ENCODE data around the gene SYTL5.

SYTL5 gene

GRCh38 chrX:38082309-38082708, 76.0 kb downstream of the SYTL5 start:
- H3K4me3 ChIP-seq (ENCODE audit: low read depth, low read length), result no peak overlapping the region
- no peak for DNase-seq (ENCODE audit: low read depth)

- DNase-seq (ENCODE audit: low read depth), result no peak
- H3K4me3 ChIP-seq (ENCODE audit: low read depth, low read length), result no peak overlapping the region
Observed at GRCh38 chrX:38085813-38086212, 79.5 kb downstream of the SYTL5 start.

GRCh38 chrX:38086451-38087215, 80.3 kb downstream of the SYTL5 start:
- no peak for DNase-seq (ENCODE audit: low read depth)
- no peak overlapping the region for H3K4me3 ChIP-seq (ENCODE audit: low read depth, low read length)

GRCh38 chrX:38087594-38087993, 81.2 kb downstream of the SYTL5 start:
- no peak for DNase-seq (ENCODE audit: low read depth)

GRCh38 chrX:38089173-38089982, 83.0 kb downstream of the SYTL5 start:
- no peak for DNase-seq (ENCODE audit: low read depth)
- H3K4me3 ChIP-seq (ENCODE audit: low read depth, low read length), result no peak overlapping the region

More at GRCh38 chrX:38087594-38087993, 81.2 kb downstream of the SYTL5 start:
- no peak overlapping the region for H3K4me3 ChIP-seq (ENCODE audit: low read depth, low read length)

GRCh38 chrX:38095971-38096529, 89.7 kb downstream of the SYTL5 start:
- H3K4me3 ChIP-seq (ENCODE audit: low read depth, low read length), result no peak overlapping the region
- no peak for DNase-seq (ENCODE audit: low read depth)

GRCh38 chrX:38099688-38100087, 93.3 kb downstream of the SYTL5 start:
- DNase-seq (ENCODE audit: low read depth), result no peak
- no peak overlapping the region for H3K4me3 ChIP-seq (ENCODE audit: low read depth, low read length)

- no peak for DNase-seq (ENCODE audit: low read depth)
- H3K4me3 ChIP-seq (ENCODE audit: low read depth, low read length), result no peak overlapping the region
Observed at GRCh38 chrX:38102240-38102639, 95.9 kb downstream of the SYTL5 start.

- no peak overlapping the region for H3K4me3 ChIP-seq (ENCODE audit: low read depth, low read length)
- no peak for DNase-seq (ENCODE audit: low read depth)
Observed at GRCh38 chrX:38102875-38103274, 96.5 kb downstream of the SYTL5 start.

GRCh38 chrX:38103857-38104812, 97.8 kb downstream of the SYTL5 start:
- DNase-seq (ENCODE audit: low read depth), result no peak
- no peak overlapping the region for H3K4me3 ChIP-seq (ENCODE audit: low read depth, low read length)

GRCh38 chrX:38105216-38105725, 98.9 kb downstream of the SYTL5 start:
- no peak for DNase-seq (ENCODE audit: low read depth)
- no peak overlapping the region for H3K4me3 ChIP-seq (ENCODE audit: low read depth, low read length)

- DNase-seq (ENCODE audit: low read depth), result no peak
- H3K4me3 ChIP-seq (ENCODE audit: low read depth, low read length), result no peak overlapping the region
Observed at GRCh38 chrX:38106991-38107655, 100.8 kb downstream of the SYTL5 start.

GRCh38 chrX:38108364-38108763, 102.0 kb downstream of the SYTL5 start:
- H3K4me3 ChIP-seq (ENCODE audit: low read depth, low read length), result no peak overlapping the region
- no peak for DNase-seq (ENCODE audit: low read depth)

GRCh38 chrX:38109042-38109898, 102.9 kb downstream of the SYTL5 start:
- no peak overlapping the region for H3K4me3 ChIP-seq (ENCODE audit: low read depth, low read length)
- DNase-seq (ENCODE audit: low read depth), result no peak

- no peak overlapping the region for H3K4me3 ChIP-seq (ENCODE audit: low read depth, low read length)
Observed at GRCh38 chrX:38110231-38110630, 103.9 kb downstream of the SYTL5 start.

GRCh38 chrX:38111196-38111595, 104.8 kb downstream of the SYTL5 start:
- DNase-seq (ENCODE audit: low read depth), result no peak
- H3K4me3 ChIP-seq (ENCODE audit: low read depth, low read length), result no peak overlapping the region

More at GRCh38 chrX:38110231-38110630, 103.9 kb downstream of the SYTL5 start:
- DNase-seq (ENCODE audit: low read depth), result no peak

GRCh38 chrX:38112566-38112965, 106.2 kb downstream of the SYTL5 start:
- DNase-seq (ENCODE audit: low read depth), result no peak
- H3K4me3 ChIP-seq (ENCODE audit: low read depth, low read length), result no peak overlapping the region

GRCh38 chrX:38116706-38117105, 110.4 kb downstream of the SYTL5 start:
- no peak overlapping the region for H3K4me3 ChIP-seq (ENCODE audit: low read depth, low read length)
- DNase-seq (ENCODE audit: low read depth), result no peak
